Neuronal stem cell (in vitro differentiated cells): ENCODE measurements around the gene DRD1. TPM values are rescaled to one million over a fixed set of nuclear protein-coding genes. Genes with fewer than 3 reads are reported as not detected.

ENCODE experiments used
- DNase-seq: peaks from one replicate; pipeline ENCODE4 v3.0.0-alpha.2; 2013; ENCODE audit warnings: low spot score
- H2AFZ ChIP-seq: one replicate; pipeline ENCODE4 v1.6.1; 2013; ENCODE audit warnings: mild to moderate bottlenecking, low read length, inconsistent platforms
- H2AK5ac ChIP-seq: 2 replicates; pipeline ENCODE4 v1.6.1; 2013; ENCODE audit warnings: low read depth, mild to moderate bottlenecking, inconsistent platforms, low read length, moderate library complexity, mixed read lengths
- H2BK120ac ChIP-seq: 2 replicates; pipeline ENCODE4 v1.6.1; 2013; ENCODE audit warnings: low read depth, mild to moderate bottlenecking, inconsistent platforms, low read length, moderate library complexity, mixed read lengths
- H2BK12ac ChIP-seq: one replicate; pipeline ENCODE4 v1.6.1; 2013; ENCODE audit warnings: low read length, inconsistent platforms
- H2BK15ac ChIP-seq: 2 replicates; pipeline ENCODE4 v1.6.1; 2013; ENCODE audit warnings: mild to moderate bottlenecking, low read length, inconsistent platforms, mixed read lengths
- H2BK5ac ChIP-seq: one replicate; pipeline ENCODE4 v1.6.1; 2013; ENCODE audit warnings: inconsistent platforms, mild to moderate bottlenecking, low read length, moderate library complexity
- H3K14ac ChIP-seq: one replicate; pipeline ENCODE4 v1.6.1; 2013; ENCODE audit warnings: low read length, inconsistent platforms
- H3K18ac ChIP-seq: 2 replicates; pipeline ENCODE4 v1.6.1; 2013; ENCODE audit warnings: low read length, inconsistent platforms
- H3K23ac ChIP-seq: 2 replicates; pipeline ENCODE4 v1.6.1; 2013; ENCODE audit warnings: low read depth, mild to moderate bottlenecking, mixed read lengths, low read length, inconsistent platforms; ENCODE audit not compliant: poor library complexity
- H3K27ac ChIP-seq: replicated peaks from 3 replicates; pipeline ENCODE4 v1.5.1; 2013; ENCODE audit warnings: low read length, inconsistent platforms
- H3K27me3 ChIP-seq, 3 experiments: 2 replicates each; pipeline ENCODE4 v1.6.1; 2013; ENCODE audit warnings: low read length in 3 of 3, mild to moderate bottlenecking in 2 of 3, inconsistent platforms in 1 of 3, low read depth in 1 of 3, mixed read lengths in 1 of 3, moderate library complexity in 1 of 3; ENCODE audit not compliant: control insufficient read depth in 3 of 3, insufficient read depth in 3 of 3
- H3K36me3 ChIP-seq, 2 donors: replicated peaks in 1 of 2; 2 replicates each; pipeline ENCODE4 v1.6.1; 2013; ENCODE audit warnings: low read length in 2 of 2; ENCODE audit not compliant: control insufficient read depth in 2 of 2, insufficient read depth in 2 of 2
- H3K4ac ChIP-seq: 2 replicates; pipeline ENCODE4 v1.6.1; 2013; ENCODE audit warnings: inconsistent platforms, mild to moderate bottlenecking, low read length, moderate library complexity
- H3K4me1 ChIP-seq, 2 donors: 1 replicate in 1 of 2; 2 replicates in 1 of 2; pipeline ENCODE4 v1.6.1; 2013; ENCODE audit warnings: low read length in 2 of 2, low read depth in 1 of 2; ENCODE audit not compliant: control insufficient read depth in 2 of 2, insufficient read depth in 1 of 2
- H3K4me2 ChIP-seq: one replicate; pipeline ENCODE4 v1.6.1; 2013; ENCODE audit warnings: mild to moderate bottlenecking, low read length, inconsistent platforms; ENCODE audit not compliant: insufficient read depth, poor library complexity, severe bottlenecking
- H3K4me3 ChIP-seq, 2 donors: 2 replicates each; pipeline ENCODE4 v1.5.1; 2013; ENCODE audit warnings: low read length in 2 of 2, mild to moderate bottlenecking in 2 of 2, inconsistent platforms in 1 of 2, moderate library complexity in 1 of 2
- H3K79me1 ChIP-seq: one replicate; pipeline ENCODE4 v1.6.1; 2013; ENCODE audit warnings: low read depth, mild to moderate bottlenecking, inconsistent platforms, low read length, moderate library complexity
- H3K9ac ChIP-seq: one replicate; pipeline ENCODE4 v1.6.1; 2013; ENCODE audit warnings: mild to moderate bottlenecking, low read depth, low read length, inconsistent platforms; ENCODE audit not compliant: poor library complexity
- H3K9me3 ChIP-seq, 2 donors: replicated peaks in 1 of 2; 2 replicates each; pipeline versions ENCODE3 to v1.6.1; 2013; ENCODE audit warnings: low read length in 2 of 2, mild to moderate bottlenecking in 2 of 2, inconsistent platforms in 1 of 2, low read depth in 1 of 2, mixed read lengths in 1 of 2, moderate library complexity in 1 of 2; ENCODE audit not compliant: control insufficient read depth in 2 of 2, insufficient read depth in 1 of 2
- H4K8ac ChIP-seq: one replicate; pipeline ENCODE4 v1.6.1; 2013; ENCODE audit warnings: low read depth, mild to moderate bottlenecking, inconsistent platforms, low read length, moderate library complexity
- H4K91ac ChIP-seq: one replicate; pipeline ENCODE4 v1.6.1; 2013; ENCODE audit warnings: low read length, low read depth, mild to moderate bottlenecking, inconsistent platforms; ENCODE audit not compliant: poor library complexity
- WGBS, 2 donors: extraction: QIAGEN DNeasy Blood & Tissue Kit; methylation state at CpG; one replicate each; pipeline ENCODE4 v1.1.7; 2013; ENCODE audit warnings: missing lambda C conversion rate in 2 of 2, mixed read lengths in 1 of 2; ENCODE audit not compliant: insufficient read length in 2 of 2, insufficient replicate concordance in 1 of 2; ENCODE audit errors: extremely low coverage in 2 of 2; 5-methylcytosine and 5-hydroxymethylcytosine counted together
- polyA plus RNA-seq, 2 experiments: library from polyadenylated mRNA; stranded (reverse); fragments of 200-250 nt; gene quantifications; one replicate each; pipeline ENCODE4 v1.2.3, GENCODE V29; 2013

The DRD1 gene
- not detected for polyA plus RNA-seq (2013, experiment 1 of 2)
- polyA plus RNA-seq (2013, experiment 2 of 2), result not detected

DNA sequence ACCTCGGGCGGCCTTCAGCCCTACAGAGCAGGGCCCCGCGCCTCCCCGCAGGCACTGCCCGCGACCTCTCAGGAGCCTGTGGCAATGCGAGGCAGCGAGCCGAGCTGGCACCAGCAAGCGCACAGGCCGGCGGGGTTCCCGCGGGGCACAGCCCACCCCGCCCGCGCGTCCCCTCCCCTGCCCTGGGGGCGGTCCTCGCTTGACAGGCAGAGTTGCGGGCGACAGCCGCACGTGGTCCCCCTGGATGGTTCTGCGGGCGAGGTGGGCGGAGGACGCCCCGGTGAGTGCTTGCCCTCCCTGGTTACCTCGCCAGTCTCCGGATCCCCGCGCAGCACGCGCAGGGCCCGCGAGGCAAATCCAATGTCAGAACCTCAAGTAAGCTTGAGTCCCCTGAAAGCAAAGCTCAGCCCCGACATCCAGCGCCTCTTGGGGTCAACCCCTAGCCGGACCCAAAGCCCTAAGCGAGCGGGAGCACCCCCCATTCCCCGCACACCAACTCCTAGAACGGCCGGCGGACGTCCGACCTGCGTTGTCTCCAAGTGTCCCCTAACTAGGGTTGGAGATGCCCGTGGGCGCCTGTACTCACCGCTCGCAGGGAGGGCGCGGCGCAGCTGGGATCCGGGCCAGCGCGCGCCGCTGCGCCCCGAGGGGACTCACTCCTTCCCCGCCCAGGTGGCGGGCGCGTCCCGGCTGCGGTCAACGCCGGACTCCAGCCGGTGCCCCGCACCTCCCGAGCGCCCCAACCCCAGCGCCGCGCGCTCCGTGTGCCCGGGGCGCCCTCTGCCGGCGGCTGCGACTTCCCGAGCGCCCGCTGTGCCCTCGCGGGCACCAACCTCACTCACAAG, at the start of gene DRD1:
Gene DRD1, minus strand, starts transcription at position 123 of the 845 bp plus-strand sequence. CDS start 1,083 bp downstream, outside the sequence.
- Histone ChIP-seq H3K79me1 (no peaks in the 10 kb centered on the region), H3K4me2 (peak within 1 kb of the TSS; percentile 94), H2BK12ac (no peak within 1 kb of the TSS), H4K91ac (no peak within 1 kb of the TSS), H3K9me3 (peaks cover 0 to 5% of the 10 kb centered on the region in 2 donors), H3K27ac (no peak within 1 kb of the TSS), H3K27me3 (peaks cover 2 to 83% (median 35%) of the 10 kb centered on the region in 3 experiments), H3K14ac (no peak within 1 kb of the TSS), H3K18ac (peak within 1 kb of the TSS; percentile 68), H2BK5ac (no peak within 1 kb of the TSS), H3K36me3 (no peaks in the 10 kb centered on the region), H3K9ac (no peak within 1 kb of the TSS), H3K4me3 (peak within 1 kb of the TSS in 1 of 2 donors; percentile 78), H2BK120ac (no peak within 1 kb of the TSS), H2AK5ac (peak within 1 kb of the TSS; percentile 54), H3K4me1 (peaks cover 0 to 8% of the 10 kb centered on the region in 2 donors), H3K4ac (no peak within 1 kb of the TSS), H4K8ac (no peak within 1 kb of the TSS), H2BK15ac (no peak within 1 kb of the TSS), H3K23ac (no peak within 1 kb of the TSS), H2AFZ (peak within 1 kb of the TSS; percentile 56)
- WGBS, 2 donors, result no CpG with 5 or more reads among the region's 91 CpGs
- peak; percentile 67 for DNase-seq

- no peak overlapping the region for H3K14ac ChIP-seq
- no peak overlapping the region for H2BK120ac ChIP-seq
- H3K4ac ChIP-seq, result no peak overlapping the region
- DNase-seq, result no peak
- peaks cover 0 to 6% of the 10 kb centered on the region in 2 donors for H3K9me3 ChIP-seq
- no CpG with 5 or more reads among the region's 8 CpGs for WGBS, 2 donors
- H3K9ac ChIP-seq, result no peak overlapping the region
- no peaks in the 10 kb centered on the region for H3K4me1 ChIP-seq
- H3K79me1 ChIP-seq, result peaks cover 2% of the 10 kb centered on the region
- no peak overlapping the region for H2AK5ac ChIP-seq
- H3K27me3 ChIP-seq, result no peaks in the 10 kb centered on the region
- no peak overlapping the region for H2AFZ ChIP-seq
- H3K27ac ChIP-seq, result no peak overlapping the region
- peaks cover 21 to 94% of the 10 kb centered on the region in 2 donors for H3K36me3 ChIP-seq
- H2BK12ac ChIP-seq, result no peak overlapping the region
- H2BK15ac ChIP-seq, result no peak overlapping the region
- no peak overlapping the region for H4K8ac ChIP-seq
- H3K4me2 ChIP-seq, result no peak overlapping the region
- H3K4me3 ChIP-seq, result no peak overlapping the region
- H4K91ac ChIP-seq, result no peak overlapping the region
- no peak overlapping the region for H2BK5ac ChIP-seq
- no peak overlapping the region for H3K23ac ChIP-seq
- no peak overlapping the region for H3K18ac ChIP-seq
These were observed 49.7 kb upstream of the DRD1 start for GRCh38 chr5:175493726-175494125.

GRCh38 chr5:175493260-175493659, 49.3 kb upstream of the DRD1 start:
- H2BK5ac ChIP-seq, result no peak overlapping the region
- H3K23ac ChIP-seq, result no peak overlapping the region
- H3K4ac ChIP-seq, result no peak overlapping the region
- H3K27ac ChIP-seq, result no peak overlapping the region
- H3K18ac ChIP-seq, result no peak overlapping the region
- WGBS, 2 donors, result no CpG with 5 or more reads among the region's 7 CpGs
- H3K36me3 ChIP-seq, result peaks cover 22 to 94% of the 10 kb centered on the region in 2 donors
- H4K91ac ChIP-seq, result no peak overlapping the region
- H2AK5ac ChIP-seq, result no peak overlapping the region
- H3K14ac ChIP-seq, result no peak overlapping the region
- no peaks in the 10 kb centered on the region for H3K4me1 ChIP-seq
- H2BK15ac ChIP-seq, result no peak overlapping the region
- H2BK12ac ChIP-seq, result no peak overlapping the region
- DNase-seq, result no peak
- no peak overlapping the region for H2BK120ac ChIP-seq
- H3K9me3 ChIP-seq, result peaks cover 0 to 6% of the 10 kb centered on the region in 2 donors
- no peaks in the 10 kb centered on the region for H3K27me3 ChIP-seq
- peaks cover 4% of the 10 kb centered on the region for H3K79me1 ChIP-seq
- H2AFZ ChIP-seq, result no peak overlapping the region
- no peak overlapping the region for H3K4me3 ChIP-seq
- H4K8ac ChIP-seq, result no peak overlapping the region
- no peak overlapping the region for H3K9ac ChIP-seq
- H3K4me2 ChIP-seq, result no peak overlapping the region

GRCh38 chr5:175491223-175491622, 47.2 kb upstream of the DRD1 start:
- Histone ChIP-seq H3K79me1 (peaks cover 4% of the 10 kb centered on the region), H2BK5ac (no peak overlapping the region), H2BK12ac (no peak overlapping the region), H3K9ac (no peak overlapping the region), H2AK5ac (no peak overlapping the region), H3K4me1 (no peaks in the 10 kb centered on the region), H3K4me2 (no peak overlapping the region), H2BK15ac (no peak overlapping the region), H3K23ac (no peak overlapping the region), H4K91ac (no peak overlapping the region), H3K9me3 (peaks cover 0 to 15% of the 10 kb centered on the region in 2 donors), H3K27ac (no peak overlapping the region), H3K18ac (no peak overlapping the region), H3K27me3 (no peaks in the 10 kb centered on the region), H2BK120ac (no peak overlapping the region), H3K4me3 (no peak overlapping the region), H2AFZ (no peak overlapping the region), H4K8ac (no peak overlapping the region), H3K36me3 (peaks cover 20 to 91% of the 10 kb centered on the region in 2 donors), H3K4ac (no peak overlapping the region), H3K14ac (no peak overlapping the region)
- DNase-seq, result no peak
- no CpG with 5 or more reads among the region's 6 CpGs for WGBS, 2 donors
